GM19468 (cell line): ENCODE results near the gene URB2.

Experiments
- ATAC-seq: cut with Tn5 transposase; IDR thresholded peaks from one replicate; pipeline ENCODE4 v1.9.1; 2021; ENCODE audit warnings: mild to moderate bottlenecking, moderate library complexity, moderate number of reproducible peaks; ENCODE audit not compliant: unreplicated experiment; ENCODE audit errors: extremely low read depth

Gene URB2

GRCh38 chr1:229642376-229642775, 16.3 kb downstream of the URB2 start:
- no peak for ATAC-seq

- no peak for ATAC-seq
Measured at GRCh38 chr1:229642970-229643369, 16.9 kb downstream of the URB2 start.

- no peak for ATAC-seq
Measured at GRCh38 chr1:229643996-229644745, 18.1 kb downstream of the URB2 start.

GRCh38 chr1:229645324-229645993, 19.4 kb downstream of the URB2 start:
- no peak for ATAC-seq

- ATAC-seq: no peak
Measured at GRCh38 chr1:229648406-229648805, 22.4 kb downstream of the URB2 start.

- ATAC-seq: no peak
Measured at GRCh38 chr1:229650045-229650444, 24.0 kb downstream of the URB2 start.

- ATAC-seq: no peak
Measured at GRCh38 chr1:229651546-229651945, 25.5 kb downstream of the URB2 start.

- no peak for ATAC-seq
Measured at GRCh38 chr1:229653420-229653819, 27.4 kb downstream of the URB2 start.

- ATAC-seq: no peak
Measured at GRCh38 chr1:229655781-229656180, 29.7 kb downstream of the URB2 start.

- ATAC-seq: no peak
Measured at GRCh38 chr1:229657993-229658755, 32.1 kb downstream of the URB2 start.

- ATAC-seq: no peak
Measured at GRCh38 chr1:229661022-229661877, 35.2 kb downstream of the URB2 start.

GRCh38 chr1:229661897-229662296, 35.9 kb downstream of the URB2 start:
- no peak for ATAC-seq

GRCh38 chr1:229664133-229664689, 38.2 kb downstream of the URB2 start:
- no peak for ATAC-seq

GRCh38 chr1:229665912-229666558, 40.0 kb downstream of the URB2 start:
- no peak for ATAC-seq

- ATAC-seq: no peak
Measured at GRCh38 chr1:229666585-229666984, 40.5 kb downstream of the URB2 start.

- no peak for ATAC-seq
Measured at GRCh38 chr1:229669333-229669732, 43.3 kb downstream of the URB2 start.

- ATAC-seq: no peak
Measured at GRCh38 chr1:229671310-229671709, 45.3 kb downstream of the URB2 start.

- no peak for ATAC-seq
Measured at GRCh38 chr1:229672246-229672645, 46.2 kb downstream of the URB2 start.

GRCh38 chr1:229674042-229674441, 48.0 kb downstream of the URB2 start:
- ATAC-seq: no peak
